Activated T-cell treated with anti-CD3 and anti-CD28 coated beads, Interleukin-2, amount 50 U/mL, for 72 hours (primary cell): Measurements from ENCODE around the gene TSPAN10. TPM values are rescaled to one million over a fixed set of nuclear protein-coding genes. Genes with fewer than 3 reads are reported as not detected.

Experiments used
- ATAC-seq, 2 donors: fragments of 150-1000 bp; cut with Tn5 transposase; replicated peaks in 1 of 2; 2 replicates each; pipeline ENCODE4 v1.10.0; 2021; ENCODE audit warnings: moderate library complexity in 2 of 2, mild to moderate bottlenecking in 1 of 2
- DNase-seq, 2 donors: peaks; one replicate each; pipeline ENCODE4 v3.0.0; 2021 to 2022; ENCODE audit warnings: mixed read lengths in 1 of 2
- H3K27ac Mint-ChIP-seq: one replicate; pipeline ENCODE4 v1.8.0; 2022; ENCODE audit warnings: mild to moderate bottlenecking, moderate library complexity, mixed read lengths
- H3K27me3 Mint-ChIP-seq: one replicate; pipeline ENCODE4 v1.8.0; 2022; ENCODE audit warnings: low read depth, mixed read lengths
- H3K36me3 Mint-ChIP-seq, 2 donors: one replicate each; pipeline ENCODE4 v1.8.0; 2022; ENCODE audit warnings: mixed read lengths in 2 of 2, mild to moderate bottlenecking in 1 of 2; ENCODE audit not compliant: insufficient read depth in 2 of 2
- H3K4me1 Mint-ChIP-seq: one replicate; pipeline ENCODE4 v1.8.0; 2022; ENCODE audit warnings: low read depth, mixed read lengths
- H3K4me3 Mint-ChIP-seq, 2 donors: one replicate each; pipeline ENCODE4 v1.8.0; 2022; ENCODE audit warnings: mild to moderate bottlenecking in 2 of 2, mixed read lengths in 2 of 2, moderate library complexity in 2 of 2
- H3K9me3 Mint-ChIP-seq, 2 donors: one replicate each; pipeline ENCODE4 v1.8.0; 2022; ENCODE audit warnings: mixed read lengths in 2 of 2
- total RNA-seq, 2 donors: library from RNA; stranded (reverse); gene quantifications; one replicate each; pipeline ENCODE4 v1.2.3, GENCODE V29; 2022

Gene TSPAN10
- 1 to 10 TPM in 1 of 2 donors, under 1 TPM in 1; 0.63 to 1.1 TPM for total RNA-seq

DNA sequence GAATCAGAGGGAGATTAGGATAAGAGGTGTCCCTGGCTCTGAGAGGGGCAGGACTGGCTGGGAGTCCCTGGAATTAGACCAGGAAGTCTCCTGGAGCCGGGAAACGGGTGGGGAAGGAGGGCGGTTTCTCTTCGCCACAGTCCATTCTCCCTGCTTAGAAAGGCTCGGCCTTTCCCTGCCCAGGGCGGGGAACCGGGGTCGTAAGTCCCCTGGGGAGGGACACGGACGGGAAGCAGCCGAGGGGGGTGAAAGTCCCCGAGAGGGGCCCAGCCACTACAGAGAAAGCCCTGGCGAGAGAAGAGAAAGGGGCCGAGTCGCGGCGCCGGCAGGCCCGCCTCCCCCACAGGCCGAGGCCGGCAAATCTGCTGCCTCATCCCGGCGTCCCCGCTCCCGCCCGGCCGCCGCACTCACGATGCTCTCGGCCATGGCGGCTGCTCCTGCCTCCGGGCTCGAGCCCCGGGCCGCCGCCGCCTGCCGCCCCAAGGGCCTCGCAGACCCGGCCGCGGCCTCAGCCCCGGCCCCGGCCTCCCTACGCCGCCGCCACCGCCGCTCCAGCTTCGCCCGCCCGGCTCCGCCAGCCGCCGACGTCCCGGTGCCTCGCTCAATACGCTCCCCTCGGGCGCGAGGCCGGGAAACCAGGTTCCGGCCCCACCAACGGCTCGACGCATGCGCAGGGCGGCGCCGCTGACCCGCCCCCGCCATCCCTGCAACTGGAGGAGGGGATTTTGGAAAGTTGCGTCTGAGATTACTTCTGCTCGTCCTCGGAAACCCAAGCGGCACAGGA, at the start of gene TSPAN10, which contains the start of gene NPLOC4:
TSS of gene TSPAN10 (plus strand) at position 692 of the 784 bp plus-strand sequence. CDS start 5,217 bp downstream, outside the sequence.
TSS of gene NPLOC4 (minus strand) at position 608 of the 784 bp plus-strand sequence. CDS start at position 426, 182 bp downstream.
- Mint-ChIP-seq H3K27me3 (no peaks in the 10 kb centered on the region), H3K36me3 (peaks cover 2 to 5% of the 10 kb centered on the region in 2 donors), H3K4me3 (peak within 1 kb of the TSS; percentile 90 to 97), H3K4me1 (peaks cover 23% of the 10 kb centered on the region), H3K9me3 (no peaks in the 10 kb centered on the region), H3K27ac (peak within 1 kb of the TSS; percentile 95)
- DNase-seq (peak; percentile 85 to 93), ATAC-seq (peak; percentile 96)

DNA sequence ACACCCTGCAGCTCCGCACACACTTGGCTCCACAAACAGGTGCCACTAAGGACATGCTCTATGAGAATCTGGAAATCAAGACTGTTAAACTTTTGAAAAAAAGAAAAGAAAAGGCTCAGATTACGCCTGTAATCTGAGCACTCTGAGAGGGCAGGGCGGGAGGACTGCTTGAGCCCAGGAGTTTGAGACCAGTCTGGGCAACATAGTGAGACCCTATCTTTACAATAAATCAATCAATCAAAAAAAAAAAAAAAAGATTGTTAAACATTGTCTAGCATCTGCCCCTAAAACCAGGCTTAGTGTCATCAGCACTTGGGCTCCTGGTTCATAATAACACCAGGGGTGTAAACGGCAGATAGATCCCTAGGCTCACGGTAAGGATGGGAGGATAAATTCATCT, 47.4 kb upstream of the TSPAN10 start:
- Mint-ChIP-seq H3K27ac (no peak overlapping the region), H3K4me1 (no peaks in the 10 kb centered on the region), H3K27me3 (no peaks in the 10 kb centered on the region), H3K4me3 (no peak overlapping the region), H3K36me3 (peaks cover 5 to 24% of the 10 kb centered on the region in 2 donors), H3K9me3 (no peaks in the 10 kb centered on the region)
- no peak for DNase-seq
- no peak for ATAC-seq

DNA sequence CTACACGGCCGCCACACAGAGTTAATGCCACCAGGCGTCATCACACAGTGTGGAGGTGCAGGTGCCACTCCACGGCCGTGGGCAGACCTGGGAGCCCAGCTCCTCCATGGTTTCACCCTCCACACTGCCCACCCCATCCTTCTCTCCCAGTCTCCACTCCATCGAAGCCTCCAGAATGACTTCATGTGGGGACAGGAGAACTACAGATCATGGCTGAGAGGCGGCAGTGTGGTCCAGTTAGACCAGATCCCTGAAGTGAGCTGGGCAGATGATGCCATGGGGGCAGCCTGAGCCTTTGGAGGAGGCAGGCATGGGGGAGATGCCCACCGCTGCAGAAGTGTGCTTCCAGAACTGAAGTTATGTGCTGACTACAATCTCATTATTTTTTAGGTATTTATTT, 46.9 kb upstream of the TSPAN10 start:
- H3K9me3 Mint-ChIP-seq, result no peaks in the 10 kb centered on the region
- ATAC-seq (no peak), DNase-seq (no peak)
- peaks cover 5 to 23% of the 10 kb centered on the region in 2 donors for H3K36me3 Mint-ChIP-seq
- no peak overlapping the region for H3K27ac Mint-ChIP-seq
- no peaks in the 10 kb centered on the region for H3K4me1 Mint-ChIP-seq
- H3K4me3 Mint-ChIP-seq, result no peak overlapping the region
- H3K27me3 Mint-ChIP-seq, result no peaks in the 10 kb centered on the region

DNA sequence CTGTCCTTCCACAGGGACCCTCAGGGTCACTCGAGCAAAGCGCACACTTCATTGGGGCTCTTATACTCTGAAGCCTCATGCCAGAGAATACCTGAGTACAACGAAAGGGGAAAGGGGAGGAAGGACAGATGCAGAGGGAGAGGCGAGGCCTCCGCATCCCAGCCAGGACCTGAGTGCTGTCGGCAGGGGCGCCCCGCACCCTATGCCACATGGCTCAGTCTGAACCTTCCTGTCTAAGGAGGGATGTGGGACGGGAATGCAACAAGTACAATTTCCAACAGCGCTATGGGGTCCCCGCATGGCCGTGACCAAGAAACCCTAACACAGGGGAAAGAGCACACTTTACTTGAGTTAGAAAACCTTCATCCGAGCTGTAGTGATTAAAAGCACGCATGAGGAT, 45.0 kb upstream of the TSPAN10 start:
- Mint-ChIP-seq H3K9me3 (no peaks in the 10 kb centered on the region), H3K36me3 (peaks cover 5 to 22% of the 10 kb centered on the region in 2 donors), H3K4me3 (no peak overlapping the region), H3K27ac (no peak overlapping the region), H3K4me1 (no peaks in the 10 kb centered on the region), H3K27me3 (no peaks in the 10 kb centered on the region)
- DNase-seq (no peak), ATAC-seq (no peak)

DNA sequence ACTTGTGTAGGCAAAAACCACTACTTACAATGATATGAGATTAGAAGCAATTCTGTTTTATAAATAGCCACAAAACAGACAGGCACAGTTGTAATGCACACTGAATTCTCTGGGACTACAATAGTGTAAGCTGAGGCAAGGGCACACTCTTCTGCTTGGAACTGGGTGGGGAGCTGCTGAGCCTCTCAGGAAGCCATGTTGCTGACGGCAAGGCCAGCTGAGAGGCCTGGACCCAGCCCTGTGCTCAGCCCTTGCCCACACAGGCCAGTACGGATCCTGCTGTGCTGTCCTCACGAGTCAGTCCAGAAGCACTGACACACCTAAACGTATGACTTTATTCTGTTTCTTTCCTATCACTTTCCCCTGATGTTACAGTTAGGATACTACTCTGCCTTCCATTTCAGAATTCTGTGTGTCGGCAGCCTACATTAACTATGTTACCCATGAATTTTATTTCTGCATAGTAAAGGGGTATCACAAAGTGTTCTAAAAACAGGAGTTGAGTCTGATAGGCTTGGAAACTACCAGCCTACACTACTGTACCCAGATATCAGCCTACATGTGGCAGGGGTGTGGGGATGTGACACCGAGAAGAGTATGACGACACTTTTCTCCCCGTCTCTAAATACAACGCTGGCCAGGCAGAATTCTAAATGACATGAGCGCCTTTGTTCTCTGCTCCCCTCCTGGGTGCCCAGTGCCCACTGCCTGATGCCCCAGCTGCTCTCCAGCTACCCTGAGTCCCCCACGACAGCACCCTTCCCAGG, 43.7 kb upstream of the TSPAN10 start:
- no peak for ATAC-seq
- Mint-ChIP-seq H3K27ac (no peak overlapping the region), H3K36me3 (peaks cover 5 to 22% of the 10 kb centered on the region in 2 donors), H3K27me3 (no peaks in the 10 kb centered on the region), H3K9me3 (no peaks in the 10 kb centered on the region), H3K4me1 (peaks cover 4% of the 10 kb centered on the region), H3K4me3 (no peak overlapping the region)
- no peak for DNase-seq

DNA sequence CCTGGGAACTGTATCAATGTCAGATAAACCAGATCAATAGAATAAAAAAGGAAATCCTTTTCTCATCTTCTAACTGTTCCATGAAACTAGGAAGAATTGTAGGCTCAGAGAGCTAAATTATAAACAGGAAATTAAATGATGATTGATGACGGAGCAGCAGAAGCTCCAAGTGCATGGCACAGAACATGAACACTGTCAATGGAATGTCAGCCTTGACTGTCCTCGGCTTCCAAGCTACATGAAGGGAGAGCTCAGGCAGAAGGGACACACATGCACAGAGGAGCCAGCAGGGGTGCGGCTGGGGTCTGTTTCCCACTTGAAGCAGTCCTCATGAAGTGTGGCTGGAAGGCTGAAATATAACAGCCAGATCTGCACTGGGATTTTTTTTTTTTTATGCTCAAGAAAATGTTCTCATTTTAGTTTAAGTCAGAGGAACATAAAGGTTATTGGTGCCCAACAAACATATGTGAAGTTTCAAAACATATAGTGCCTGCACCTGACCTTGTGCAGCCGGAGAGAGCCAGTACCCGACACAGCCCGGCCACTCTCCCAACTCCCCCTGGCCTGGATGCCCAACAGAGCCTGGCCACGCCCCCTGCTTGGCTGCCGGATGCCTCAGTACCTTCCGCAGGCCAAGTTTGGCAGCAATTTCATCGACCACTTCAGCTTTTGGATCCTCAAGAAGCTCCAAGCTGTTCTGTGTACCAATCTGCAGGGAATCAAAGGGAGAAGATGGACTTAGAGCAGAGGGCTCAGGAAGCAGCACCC, 37.1 kb upstream of the TSPAN10 start:
- DNase-seq (no peak), ATAC-seq (no peak)
- Mint-ChIP-seq H3K9me3 (no peaks in the 10 kb centered on the region), H3K4me3 (no peak overlapping the region), H3K36me3 (peaks cover 3 to 21% of the 10 kb centered on the region in 2 donors), H3K27ac (no peak overlapping the region), H3K4me1 (peaks cover 15% of the 10 kb centered on the region), H3K27me3 (no peaks in the 10 kb centered on the region)

DNA sequence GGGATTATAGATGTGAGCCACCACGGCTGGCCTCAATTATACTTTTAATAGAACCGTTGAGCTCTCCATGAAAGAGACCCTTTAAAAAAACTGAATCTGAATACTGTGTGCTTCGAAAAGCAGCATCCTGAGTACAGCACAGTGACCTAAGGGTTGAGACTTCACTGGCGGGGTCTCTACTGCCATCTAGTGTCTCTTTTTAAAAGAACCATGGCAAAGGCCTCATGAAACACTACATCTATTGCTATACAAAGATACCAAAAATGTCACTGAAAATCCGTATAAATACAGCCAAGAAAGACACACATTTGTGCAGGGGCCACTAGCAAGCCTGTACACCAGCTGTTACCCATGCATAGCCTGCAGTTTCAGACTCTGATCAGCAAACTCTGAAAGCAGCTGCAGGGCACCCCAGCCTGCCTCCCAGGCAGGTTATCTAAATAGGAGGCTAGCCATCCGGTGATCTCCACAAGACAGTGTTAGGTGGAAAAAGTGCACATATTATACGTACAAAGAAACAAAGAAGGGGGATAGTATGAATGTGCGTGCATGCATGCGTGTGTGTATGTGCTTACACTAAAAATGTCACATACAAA, 35.4 kb upstream of the TSPAN10 start:
- Mint-ChIP-seq H3K27me3 (no peaks in the 10 kb centered on the region), H3K4me3 (no peak overlapping the region), H3K36me3 (peaks cover 3 to 17% of the 10 kb centered on the region in 2 donors), H3K27ac (peak overlapping the region; percentile 8), H3K4me1 (peaks cover 15% of the 10 kb centered on the region), H3K9me3 (no peaks in the 10 kb centered on the region)
- peak; percentile 79 to 80 for ATAC-seq
- DNase-seq, result peak; percentile 34 to 45

DNA sequence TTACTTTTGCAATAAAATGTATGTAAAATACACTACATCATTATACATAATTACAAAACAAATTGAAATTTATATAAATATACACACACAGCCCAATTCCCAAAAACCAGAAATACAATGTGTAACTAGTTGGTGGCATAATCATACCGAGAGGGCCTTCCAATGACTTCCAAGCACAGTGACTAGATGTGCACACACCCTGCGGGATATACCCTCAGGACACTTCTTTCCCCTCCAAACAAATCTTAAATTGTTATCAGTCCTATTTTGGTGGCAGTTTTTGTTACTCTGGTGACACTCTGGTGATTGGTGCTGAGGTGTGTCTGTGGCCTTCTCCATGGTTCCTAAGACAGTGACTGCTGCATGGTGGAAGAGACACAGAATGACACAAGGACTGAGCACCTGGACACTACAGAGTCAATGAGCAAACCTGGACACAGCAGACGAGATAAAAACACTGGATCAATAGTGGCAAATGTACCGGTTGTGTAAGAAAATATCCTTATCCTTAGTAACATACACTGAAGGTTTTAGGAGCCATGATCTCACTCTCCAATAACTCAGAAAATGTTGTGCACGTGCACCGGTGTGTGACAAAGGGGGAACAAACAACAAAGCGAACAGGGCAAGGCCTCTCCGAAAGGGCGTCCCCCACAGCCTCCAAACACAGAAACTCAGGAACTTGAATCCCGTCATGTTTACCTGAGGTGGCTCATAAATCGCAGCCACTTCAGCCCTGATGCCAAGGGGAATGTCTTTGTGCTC, 33.0 kb upstream of the TSPAN10 start:
- no peaks in the 10 kb centered on the region for H3K27me3 Mint-ChIP-seq
- ATAC-seq, result no peak
- no peak overlapping the region for H3K27ac Mint-ChIP-seq
- DNase-seq, result no peak
- H3K9me3 Mint-ChIP-seq, result no peaks in the 10 kb centered on the region
- H3K4me3 Mint-ChIP-seq, result no peak overlapping the region
- H3K4me1 Mint-ChIP-seq, result peaks cover 7% of the 10 kb centered on the region
- peaks cover 3 to 17% of the 10 kb centered on the region in 2 donors for H3K36me3 Mint-ChIP-seq

DNA sequence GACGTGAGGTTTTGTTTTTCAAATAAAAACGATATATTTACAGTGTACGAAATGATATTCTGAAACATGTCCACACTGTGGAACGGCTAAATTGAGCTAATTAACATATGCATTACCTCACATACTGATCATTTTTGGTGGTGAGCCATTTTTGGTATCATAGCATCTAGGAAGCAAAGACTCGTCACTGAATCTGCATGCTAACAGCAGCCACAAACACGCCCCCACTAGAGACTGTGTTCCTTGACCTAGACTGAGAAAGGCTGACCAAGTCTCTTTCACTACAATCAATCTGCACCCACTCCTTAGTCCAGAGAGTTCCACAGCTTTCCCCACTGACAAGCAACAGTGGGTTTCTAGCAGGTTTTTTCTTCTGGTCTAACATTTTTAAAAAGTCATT, 29.6 kb upstream of the TSPAN10 start:
- H3K4me3 Mint-ChIP-seq, result no peak overlapping the region

DNA sequence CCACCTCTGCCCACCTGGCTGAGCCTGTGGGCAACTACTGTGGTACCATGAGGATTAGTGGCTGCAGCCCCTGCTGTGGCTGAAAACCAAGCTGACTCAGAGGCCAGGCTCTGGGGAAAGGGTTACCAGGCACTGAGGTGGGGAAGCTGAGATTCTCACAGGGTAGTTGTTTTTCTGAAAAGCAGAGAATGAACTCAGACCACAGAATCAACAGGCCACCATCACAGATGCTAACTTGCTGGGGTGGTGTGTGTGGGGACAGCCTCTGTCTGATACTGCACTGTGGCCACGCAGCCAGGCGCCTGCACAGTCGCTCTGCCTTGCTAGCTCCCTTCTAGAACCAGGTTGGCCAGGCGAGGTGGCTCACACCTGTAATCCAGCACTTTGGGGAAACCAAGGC, 28.9 kb upstream of the TSPAN10 start:
- Mint-ChIP-seq H3K4me1 (no peaks in the 10 kb centered on the region), H3K4me3 (no peak overlapping the region), H3K36me3 (peaks cover 3 to 23% of the 10 kb centered on the region in 2 donors), H3K9me3 (no peaks in the 10 kb centered on the region), H3K27me3 (no peaks in the 10 kb centered on the region), H3K27ac (no peak overlapping the region)
- peak; percentile 12 to 16 for DNase-seq
- ATAC-seq, result peak; percentile 66 to 74

More for the DNA sequence above, 29.6 kb upstream of the TSPAN10 start:
- Mint-ChIP-seq H3K4me1 (no peaks in the 10 kb centered on the region), H3K27ac (peak overlapping the region; percentile 39), H3K36me3 (peaks cover 3 to 21% of the 10 kb centered on the region in 2 donors), H3K27me3 (no peaks in the 10 kb centered on the region), H3K9me3 (no peaks in the 10 kb centered on the region)
- ATAC-seq (peak; percentile 39 to 70), DNase-seq (no peak)

DNA sequence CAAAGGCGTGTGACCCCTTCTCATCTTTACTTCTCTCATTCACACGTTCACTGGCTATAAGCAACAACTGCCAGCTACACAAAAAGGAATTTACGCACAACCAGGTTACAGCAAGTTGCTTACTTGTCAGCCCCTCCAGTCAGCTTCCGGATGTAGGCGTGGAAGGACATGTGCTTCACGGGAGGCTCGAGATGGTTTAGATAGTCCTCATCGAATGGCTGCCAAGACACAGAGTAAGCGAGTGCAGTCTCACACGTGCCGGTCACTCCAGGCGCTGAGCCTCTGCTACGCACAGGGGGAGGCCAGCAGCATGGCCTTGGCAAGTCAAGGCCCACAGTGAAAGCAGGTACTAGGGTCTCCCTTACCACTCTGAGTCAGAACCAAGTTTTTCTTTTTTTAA, 28.4 kb upstream of the TSPAN10 start:
- no peak overlapping the region for H3K4me3 Mint-ChIP-seq
- DNase-seq (no peak), ATAC-seq (no peak)
- H3K27me3 Mint-ChIP-seq, result no peaks in the 10 kb centered on the region
- no peaks in the 10 kb centered on the region for H3K9me3 Mint-ChIP-seq
- H3K27ac Mint-ChIP-seq, result peak overlapping the region; percentile 57
- no peaks in the 10 kb centered on the region for H3K4me1 Mint-ChIP-seq
- H3K36me3 Mint-ChIP-seq, result peaks cover 3 to 24% of the 10 kb centered on the region in 2 donors
